Esophagus (tissue), 2 donors: ENCODE measurements around the gene SORL1. TPM values are rescaled to one million over a fixed set of nuclear protein-coding genes. Genes with fewer than 3 reads are reported as not detected.

ENCODE experiments used
- H3K27ac ChIP-seq, 2 donors: one replicate each; pipeline ENCODE4 v1.5.1; 2013; ENCODE audit warnings: low read depth in 2 of 2, mild to moderate bottlenecking in 2 of 2, inconsistent platforms in 1 of 2, low read length in 1 of 2, moderate library complexity in 1 of 2
- H3K27me3 ChIP-seq, 2 donors: one replicate each; pipeline ENCODE4 v1.6.1; 2013; ENCODE audit warnings: low read length in 2 of 2, control low read depth in 1 of 2, mild to moderate bottlenecking in 1 of 2; ENCODE audit not compliant: insufficient read depth in 2 of 2, control insufficient read depth in 1 of 2
- H3K36me3 ChIP-seq, 2 donors: one replicate each; pipeline ENCODE4 v1.6.1; 2013; ENCODE audit warnings: low read length in 1 of 2; ENCODE audit not compliant: control insufficient read depth in 2 of 2, insufficient read depth in 2 of 2
- H3K4me1 ChIP-seq, 2 donors: one replicate each; pipeline ENCODE4 v1.6.1; 2013; ENCODE audit warnings: low read length in 1 of 2; ENCODE audit not compliant: control insufficient read depth in 2 of 2, insufficient read depth in 2 of 2
- H3K4me3 ChIP-seq, 2 donors: one replicate each; pipeline ENCODE4 v1.5.1; 2013; ENCODE audit warnings: low read length in 2 of 2, mild to moderate bottlenecking in 2 of 2, low read depth in 1 of 2, moderate library complexity in 1 of 2
- H3K9me3 ChIP-seq, 2 donors: one replicate each; pipeline ENCODE4 v1.6.1; 2013; ENCODE audit warnings: mild to moderate bottlenecking in 2 of 2, low read depth in 1 of 2, low read length in 1 of 2, moderate library complexity in 1 of 2; ENCODE audit not compliant: control insufficient read depth in 2 of 2, insufficient read depth in 1 of 2
- WGBS, 2 donors: extraction: QIAGEN DNeasy Blood & Tissue Kit; methylation state at CpG; one replicate each; pipeline ENCODE4 v1.1.7; 2013; 5-methylcytosine and 5-hydroxymethylcytosine counted together
- polyA plus RNA-seq, 2 donors: library from polyadenylated mRNA; stranded (reverse); fragments of 200-250 nt; gene quantifications; one replicate each; pipeline ENCODE4 v1.2.3, GENCODE V29; 2013
- donor health status: healthy with polysubstance abuse.
- donor health status: Bipolar disorder and iron deficiency.

Gene SORL1
- polyA plus RNA-seq, 2 donors = 2.5 to 3.0 TPM

DNA sequence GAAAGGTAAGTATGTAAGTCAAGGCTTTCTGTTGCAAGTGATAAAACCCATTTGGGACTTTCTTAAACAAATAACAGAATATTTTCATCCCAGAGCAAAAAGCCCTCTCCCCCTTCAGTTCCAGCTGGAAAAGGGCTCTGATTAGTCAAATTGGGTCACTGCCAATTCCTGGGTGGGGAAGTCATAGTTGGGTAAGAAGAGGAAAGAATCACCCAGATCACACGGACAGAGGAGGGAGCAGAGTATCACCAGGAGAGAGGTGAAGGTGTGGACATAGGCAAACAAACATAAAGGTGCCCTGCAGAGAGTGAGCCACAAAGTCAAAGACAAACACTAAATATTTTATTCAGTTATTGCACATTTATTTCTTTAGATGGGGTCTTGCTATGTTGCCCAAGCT, 36.3 kb upstream of the SORL1 start:
- H3K4me3 ChIP-seq = no peak overlapping the region
- WGBS, 2 donors = 11 to 21% methylated on average over 1 of the region's 1 CpG

DNA sequence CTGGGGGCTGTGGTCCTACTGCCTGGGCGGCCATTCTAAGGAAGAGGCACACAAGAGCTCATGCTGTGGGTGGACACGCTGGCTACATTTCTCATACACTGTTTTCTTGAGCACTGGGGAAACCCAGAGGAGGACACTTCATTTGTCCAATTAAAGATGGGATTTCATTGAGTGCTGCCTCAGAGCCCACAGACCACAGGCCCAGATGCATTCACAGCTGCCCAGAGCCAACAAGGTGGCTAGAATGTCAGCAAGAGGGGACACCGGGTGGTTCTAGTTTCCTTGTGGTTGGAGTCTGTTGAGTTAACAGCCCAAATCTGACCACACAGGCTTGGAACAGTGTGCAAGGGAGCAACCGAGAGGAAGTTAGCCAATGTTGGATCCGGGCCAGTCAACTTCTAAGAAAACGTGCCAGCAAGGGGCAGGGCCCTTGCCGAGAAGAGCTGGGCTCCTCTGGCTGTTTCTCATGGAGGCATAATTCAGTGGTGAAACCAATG, 35.0 kb upstream of the SORL1 start:
- Histone ChIP-seq H3K27me3 (no peaks in the 10 kb centered on the region), H3K4me1 (peaks cover 4 to 8% of the 10 kb centered on the region in 2 donors), H3K36me3 (no peaks in the 10 kb centered on the region), H3K9me3 (no peaks in the 10 kb centered on the region), H3K27ac (peak overlapping the region in 1 of 2 donors; percentile 69), H3K4me3 (no peak overlapping the region)
- 20% methylated on average over 7 of the region's 7 CpGs for WGBS, 2 donors

More for the DNA sequence above, 36.3 kb upstream of the SORL1 start:
- Histone ChIP-seq H3K36me3 (no peaks in the 10 kb centered on the region), H3K9me3 (no peaks in the 10 kb centered on the region), H3K27me3 (no peaks in the 10 kb centered on the region), H3K4me1 (peaks cover 4 to 8% of the 10 kb centered on the region in 2 donors), H3K27ac (no peak overlapping the region)

DNA sequence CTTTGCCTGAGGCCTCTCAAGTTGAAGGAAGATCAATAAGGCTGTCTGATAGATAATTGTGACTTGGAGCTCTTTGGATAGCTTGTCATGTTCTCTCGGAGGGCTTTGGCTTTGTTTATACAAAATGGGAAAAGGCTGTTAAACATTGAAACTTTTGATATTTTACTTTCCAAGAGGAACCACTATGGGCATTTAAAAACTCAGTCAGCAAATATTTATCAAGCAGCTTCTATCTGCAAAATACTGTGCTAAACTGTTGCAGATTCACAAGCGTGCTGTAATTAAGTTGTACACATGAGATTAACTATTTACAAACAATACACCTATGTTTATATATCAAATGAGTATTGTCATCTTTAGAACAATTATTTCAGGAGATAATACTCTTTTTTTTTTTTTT, 34.5 kb upstream of the SORL1 start:
- WGBS, 2 donors = 45 to 49% methylated on average over 2 of the region's 2 CpGs

DNA sequence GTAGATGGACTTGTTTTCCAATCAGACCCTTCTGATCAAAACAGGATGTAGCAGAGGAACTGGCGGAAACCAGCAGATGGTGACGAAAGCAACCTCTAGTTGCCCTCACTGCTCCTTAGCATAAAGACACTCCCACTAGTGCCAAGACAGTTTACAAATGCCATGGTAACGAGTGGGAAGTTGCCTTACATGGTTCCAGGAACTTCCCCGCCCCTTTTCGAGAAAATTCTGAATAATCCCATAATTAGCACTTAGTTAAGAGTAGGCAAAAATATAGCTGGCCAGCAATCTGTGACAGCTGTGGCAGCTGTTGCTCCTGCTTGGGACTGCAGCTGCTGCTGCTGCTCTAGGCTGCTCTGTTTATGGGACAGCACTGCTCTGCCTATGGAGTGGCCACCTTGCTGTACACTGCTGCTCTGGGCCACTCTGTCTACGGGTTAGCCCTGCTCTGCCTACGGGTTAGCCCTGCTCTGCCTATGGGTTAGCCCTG, 33.4 kb upstream of the SORL1 start:
- Histone ChIP-seq H3K27me3 (no peaks in the 10 kb centered on the region), H3K4me1 (peaks cover 4 to 8% of the 10 kb centered on the region in 2 donors), H3K27ac (no peak overlapping the region), H3K9me3 (no peaks in the 10 kb centered on the region), H3K36me3 (no peaks in the 10 kb centered on the region), H3K4me3 (no peak overlapping the region)
- WGBS, 2 donors = 75 to 82% methylated on average over 7 of the region's 7 CpGs

More for the DNA sequence above, 34.5 kb upstream of the SORL1 start:
- no peaks in the 10 kb centered on the region for H3K9me3 ChIP-seq
- peaks cover 4 to 8% of the 10 kb centered on the region in 2 donors for H3K4me1 ChIP-seq
- H3K36me3 ChIP-seq = no peaks in the 10 kb centered on the region
- no peaks in the 10 kb centered on the region for H3K27me3 ChIP-seq
- peak overlapping the region in 1 of 2 donors; percentile 69 for H3K27ac ChIP-seq
- H3K4me3 ChIP-seq = no peak overlapping the region

DNA sequence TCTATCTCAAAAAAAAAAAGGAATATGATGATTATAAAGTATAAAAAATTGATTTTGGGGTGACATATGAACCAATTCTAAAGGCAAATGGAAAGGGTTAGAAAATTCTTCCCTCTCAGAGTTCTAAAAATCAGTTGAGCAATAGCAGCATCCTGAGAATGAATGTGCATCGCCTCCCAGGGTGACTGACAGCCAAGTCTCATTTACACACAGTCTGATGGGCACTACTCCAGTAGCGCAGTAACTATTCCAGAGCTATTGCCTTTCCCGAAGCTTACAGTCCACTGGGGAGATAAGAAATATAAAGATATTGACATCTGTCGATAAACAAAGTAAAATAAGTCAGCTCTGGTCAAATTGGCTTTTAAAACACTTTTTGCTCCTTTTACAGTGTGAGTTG, 32.3 kb upstream of the SORL1 start:
- Histone ChIP-seq H3K36me3 (no peaks in the 10 kb centered on the region), H3K4me3 (no peak overlapping the region), H3K27ac (no peak overlapping the region), H3K4me1 (peaks cover 4 to 8% of the 10 kb centered on the region in 2 donors), H3K27me3 (no peaks in the 10 kb centered on the region), H3K9me3 (no peaks in the 10 kb centered on the region)
- 71 to 84% methylated on average over 4 of the region's 4 CpGs for WGBS, 2 donors

DNA sequence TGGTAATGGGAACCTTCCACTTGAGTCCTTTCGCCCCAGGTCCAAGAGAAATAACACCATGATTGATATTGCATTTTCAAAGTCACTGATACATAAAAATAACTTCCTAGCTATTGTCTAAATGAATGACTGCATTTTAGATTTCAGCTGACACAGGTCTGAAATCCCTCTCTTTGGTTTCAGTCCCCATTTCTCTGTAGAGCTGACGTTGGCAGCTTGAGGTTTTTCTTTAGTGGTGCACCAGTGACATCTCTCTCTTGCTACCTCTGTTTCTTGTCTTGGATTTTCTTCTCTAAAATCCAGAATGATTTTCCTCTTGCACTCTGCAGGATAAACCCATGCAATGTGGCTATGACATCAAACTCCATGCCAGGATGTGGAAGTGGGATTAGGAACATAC, 31.7 kb upstream of the SORL1 start:
- no peaks in the 10 kb centered on the region for H3K27me3 ChIP-seq
- no peaks in the 10 kb centered on the region for H3K36me3 ChIP-seq
- no peak overlapping the region for H3K4me3 ChIP-seq
- peaks cover 4 to 8% of the 10 kb centered on the region in 2 donors for H3K4me1 ChIP-seq
- H3K27ac ChIP-seq = no peak overlapping the region
- 70 to 85% methylated on average over 2 of the region's 2 CpGs for WGBS, 2 donors
- no peaks in the 10 kb centered on the region for H3K9me3 ChIP-seq

DNA sequence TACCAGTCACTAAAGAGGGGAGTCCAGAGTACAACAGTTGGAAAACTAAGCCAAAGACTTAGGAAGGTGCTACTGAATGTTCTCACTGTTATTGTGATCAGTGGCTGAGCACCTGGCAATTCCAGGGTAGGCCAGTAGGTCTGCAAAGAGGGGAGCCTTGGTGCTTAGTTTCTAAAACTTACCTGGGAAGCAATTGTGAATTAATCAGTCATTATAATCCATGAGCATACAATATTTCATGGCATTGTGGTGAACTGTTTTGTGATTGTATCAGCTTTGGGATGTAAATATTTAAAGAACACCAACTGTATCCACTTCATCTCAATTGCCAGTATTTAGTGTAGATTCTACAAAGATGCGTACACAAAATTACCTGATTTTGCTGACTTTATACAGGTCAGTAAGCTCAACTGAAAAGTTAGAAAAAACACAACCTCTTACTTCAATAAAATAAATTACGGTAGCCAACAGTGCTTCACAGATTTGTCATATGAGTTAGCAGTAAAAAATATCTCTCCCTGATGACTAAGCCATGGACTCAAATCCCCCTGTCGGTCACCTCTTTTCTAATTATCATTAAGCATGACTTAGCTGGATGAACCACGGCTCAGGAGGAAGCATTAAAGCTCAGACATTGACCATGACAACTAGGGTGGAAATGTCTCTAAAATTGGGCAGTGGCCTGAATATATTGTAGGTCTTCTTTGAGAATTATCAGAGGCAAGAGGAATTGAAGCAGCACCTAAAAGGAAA, 30.8 kb upstream of the SORL1 start:
- Histone ChIP-seq H3K27me3 (no peaks in the 10 kb centered on the region), H3K36me3 (no peaks in the 10 kb centered on the region), H3K4me3 (no peak overlapping the region), H3K9me3 (no peaks in the 10 kb centered on the region), H3K27ac (no peak overlapping the region), H3K4me1 (peaks cover 4 to 8% of the 10 kb centered on the region in 2 donors)
- WGBS, 2 donors = 50 to 59% methylated on average over 4 of the region's 4 CpGs

DNA sequence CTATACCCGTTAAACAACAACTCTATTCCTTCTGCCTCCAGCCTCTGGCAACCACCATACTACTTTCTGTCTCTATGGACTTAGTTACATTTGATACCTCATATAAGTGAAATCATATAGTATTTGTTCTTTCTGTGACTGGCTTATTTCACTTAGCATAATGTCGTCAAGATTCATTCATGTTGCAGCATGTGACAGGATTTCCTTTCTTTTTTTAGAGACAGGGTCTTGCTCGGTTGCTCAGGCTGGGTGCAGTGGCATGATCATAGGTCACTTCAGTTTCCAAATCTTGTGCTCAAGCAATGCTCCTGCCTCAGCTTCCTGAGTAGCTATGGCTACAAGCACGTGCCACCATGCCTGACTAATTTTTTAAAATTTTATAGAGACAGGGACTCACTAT, 29.4 kb upstream of the SORL1 start:
- no peak overlapping the region for H3K4me3 ChIP-seq
- 49 to 55% methylated on average over 4 of the region's 4 CpGs for WGBS, 2 donors
- H3K9me3 ChIP-seq = no peaks in the 10 kb centered on the region
- H3K36me3 ChIP-seq = no peaks in the 10 kb centered on the region
- no peaks in the 10 kb centered on the region for H3K27me3 ChIP-seq
- peaks cover 0 to 7% of the 10 kb centered on the region in 2 donors for H3K4me1 ChIP-seq
- H3K27ac ChIP-seq = no peak overlapping the region

DNA sequence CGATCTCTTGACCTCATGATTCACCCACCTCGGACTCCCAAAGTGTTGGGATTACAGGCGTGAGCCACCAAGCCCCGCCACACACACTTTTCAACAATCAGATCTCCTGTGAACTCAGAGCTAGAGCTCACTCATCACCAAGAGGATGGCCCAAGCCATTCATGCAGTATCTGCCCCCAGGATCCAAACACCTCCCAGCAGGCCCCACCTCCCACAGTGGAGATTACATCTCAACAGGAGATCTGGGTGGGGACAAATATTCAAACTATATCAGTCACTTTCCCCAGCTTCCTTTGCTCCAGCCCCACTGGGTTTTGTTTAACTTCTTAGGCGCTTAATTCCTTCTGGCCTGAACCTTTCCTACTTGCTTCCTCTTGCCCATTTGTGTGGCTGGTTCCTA, 26.3 kb upstream of the SORL1 start:
- no peaks in the 10 kb centered on the region for H3K27me3 ChIP-seq
- H3K4me3 ChIP-seq = no peak overlapping the region
- no peaks in the 10 kb centered on the region for H3K36me3 ChIP-seq
- H3K27ac ChIP-seq = no peak overlapping the region
- 92 to 93% methylated on average over 5 of the region's 5 CpGs for WGBS, 2 donors
- H3K9me3 ChIP-seq = no peaks in the 10 kb centered on the region
- H3K4me1 ChIP-seq = peaks cover 0 to 4% of the 10 kb centered on the region in 2 donors
